Testis (tissue), 2 donors: ENCODE results near the gene LILRB3.
"Not testable (repeated sequence)": the region's sequence is repeated elsewhere in the genome, so short reads cannot be mapped to it uniquely, and the experiment has no call there.

Experiments used
- POLR2A ChIP-seq: fragments of 450-650 bp; IDR thresholded peaks from one replicate; pipeline ENCODE4 v1.6.1; 2017; ENCODE audit warnings: antibody characterized with exemption, mild to moderate bottlenecking, moderate library complexity
- TF ChIP-seq, protein P1 (sequence below), 3 experiments: fragments of 450-650 bp in 2 of 3; fragments of 200-600 bp in 1 of 3; sonication (generic) in 1 of 3; IDR thresholded peaks; one replicate each; pipeline ENCODE4 v1.5.1; 2016 to 2019; ENCODE audit warnings: antibody characterized with exemption in 3 of 3, mild to moderate bottlenecking in 2 of 3, moderate library complexity in 1 of 3

DNA sequence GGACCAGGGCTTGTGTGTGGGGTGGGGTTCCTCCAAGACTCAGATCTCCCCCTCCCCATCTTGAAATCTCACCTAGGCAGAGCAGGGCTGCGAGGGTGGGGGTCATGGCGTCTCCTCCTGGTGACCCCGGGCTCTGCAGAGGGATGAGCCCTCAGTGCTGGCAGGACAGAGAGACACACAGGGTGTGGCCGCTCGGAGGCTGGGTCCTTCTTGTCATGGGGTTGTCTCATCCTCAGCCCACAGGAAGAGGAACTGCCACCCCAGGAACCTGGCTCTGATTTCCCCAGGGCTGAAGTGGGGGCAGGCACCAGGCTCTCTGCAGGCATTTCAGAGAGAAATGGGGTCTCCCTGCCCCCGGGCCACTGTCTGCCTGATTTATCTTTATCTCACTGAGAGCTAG is 19.8 kb upstream of the LILRB3 start, which contains the start of gene LILRA6:
- not testable (repeated sequence) for TF ChIP-seq POLR2A
- TF ChIP-seq, protein P1, sequence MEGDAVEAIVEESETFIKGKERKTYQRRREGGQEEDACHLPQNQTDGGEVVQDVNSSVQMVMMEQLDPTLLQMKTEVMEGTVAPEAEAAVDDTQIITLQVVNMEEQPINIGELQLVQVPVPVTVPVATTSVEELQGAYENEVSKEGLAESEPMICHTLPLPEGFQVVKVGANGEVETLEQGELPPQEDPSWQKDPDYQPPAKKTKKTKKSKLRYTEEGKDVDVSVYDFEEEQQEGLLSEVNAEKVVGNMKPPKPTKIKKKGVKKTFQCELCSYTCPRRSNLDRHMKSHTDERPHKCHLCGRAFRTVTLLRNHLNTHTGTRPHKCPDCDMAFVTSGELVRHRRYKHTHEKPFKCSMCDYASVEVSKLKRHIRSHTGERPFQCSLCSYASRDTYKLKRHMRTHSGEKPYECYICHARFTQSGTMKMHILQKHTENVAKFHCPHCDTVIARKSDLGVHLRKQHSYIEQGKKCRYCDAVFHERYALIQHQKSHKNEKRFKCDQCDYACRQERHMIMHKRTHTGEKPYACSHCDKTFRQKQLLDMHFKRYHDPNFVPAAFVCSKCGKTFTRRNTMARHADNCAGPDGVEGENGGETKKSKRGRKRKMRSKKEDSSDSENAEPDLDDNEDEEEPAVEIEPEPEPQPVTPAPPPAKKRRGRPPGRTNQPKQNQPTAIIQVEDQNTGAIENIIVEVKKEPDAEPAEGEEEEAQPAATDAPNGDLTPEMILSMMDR (IDR thresholded peaks at IDR 0.05), result not testable (repeated sequence)
